B cell (primary cell): Measurements from ENCODE around the gene USB1.

Experiments
- EZH2 ChIP-seq: IDR thresholded peaks from 2 replicates; pipeline ENCODE4 v1.6.1; 2012; ENCODE audit warnings: borderline replicate concordance, low read depth, mild to moderate bottlenecking, moderate library complexity, low read length; ENCODE audit not compliant: insufficient read depth, poor library complexity, severe bottlenecking
- TF ChIP-seq, protein P1 (sequence below): fragments of 200-600 bp; IDR thresholded peaks from one replicate; pipeline ENCODE4 v1.8.0; 2022; ENCODE audit warnings: antibody characterized with exemption, mild to moderate bottlenecking

- TF ChIP-seq, protein P1, sequence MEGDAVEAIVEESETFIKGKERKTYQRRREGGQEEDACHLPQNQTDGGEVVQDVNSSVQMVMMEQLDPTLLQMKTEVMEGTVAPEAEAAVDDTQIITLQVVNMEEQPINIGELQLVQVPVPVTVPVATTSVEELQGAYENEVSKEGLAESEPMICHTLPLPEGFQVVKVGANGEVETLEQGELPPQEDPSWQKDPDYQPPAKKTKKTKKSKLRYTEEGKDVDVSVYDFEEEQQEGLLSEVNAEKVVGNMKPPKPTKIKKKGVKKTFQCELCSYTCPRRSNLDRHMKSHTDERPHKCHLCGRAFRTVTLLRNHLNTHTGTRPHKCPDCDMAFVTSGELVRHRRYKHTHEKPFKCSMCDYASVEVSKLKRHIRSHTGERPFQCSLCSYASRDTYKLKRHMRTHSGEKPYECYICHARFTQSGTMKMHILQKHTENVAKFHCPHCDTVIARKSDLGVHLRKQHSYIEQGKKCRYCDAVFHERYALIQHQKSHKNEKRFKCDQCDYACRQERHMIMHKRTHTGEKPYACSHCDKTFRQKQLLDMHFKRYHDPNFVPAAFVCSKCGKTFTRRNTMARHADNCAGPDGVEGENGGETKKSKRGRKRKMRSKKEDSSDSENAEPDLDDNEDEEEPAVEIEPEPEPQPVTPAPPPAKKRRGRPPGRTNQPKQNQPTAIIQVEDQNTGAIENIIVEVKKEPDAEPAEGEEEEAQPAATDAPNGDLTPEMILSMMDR, result no peak
- no peak for TF ChIP-seq EZH2
Observed at GRCh38 chr16:57972306-57972705, 28.9 kb upstream of the USB1 start.
